Suprapubic skin (tissue), 4 donors: ENCODE measurements around the gene NPIPA3.

ENCODE experiments used
- CTCF ChIP-seq, 2 donors: fragments of 200-600 bp in 1 of 2; fragments of 450-650 bp in 1 of 2; sonication (generic) in 1 of 2; IDR thresholded peaks; one replicate each; pipeline ENCODE4 v1.5.1; 2016 to 2019; ENCODE audit warnings: antibody characterized with exemption in 2 of 2, mild to moderate bottlenecking in 1 of 2, moderate library complexity in 1 of 2
- EP300 ChIP-seq: sonication (generic); formaldehyde crosslinking; IDR thresholded peaks from one replicate; pipeline ENCODE4 v1.6.1; 2017; ENCODE audit warnings: antibody characterized with exemption
- POLR2A ChIP-seq, 2 donors: fragments of 450-650 bp; IDR thresholded peaks; one replicate each; pipeline ENCODE4 v1.6.1; 2017; ENCODE audit warnings: antibody characterized with exemption in 2 of 2, mild to moderate bottlenecking in 2 of 2, moderate library complexity in 2 of 2
- POLR2AphosphoS5 ChIP-seq, 3 donors: sonication (generic); formaldehyde crosslinking; IDR thresholded peaks; one replicate each; pipeline ENCODE4 v1.6.1; 2017; ENCODE audit warnings: antibody characterized with exemption in 3 of 3

DNA sequence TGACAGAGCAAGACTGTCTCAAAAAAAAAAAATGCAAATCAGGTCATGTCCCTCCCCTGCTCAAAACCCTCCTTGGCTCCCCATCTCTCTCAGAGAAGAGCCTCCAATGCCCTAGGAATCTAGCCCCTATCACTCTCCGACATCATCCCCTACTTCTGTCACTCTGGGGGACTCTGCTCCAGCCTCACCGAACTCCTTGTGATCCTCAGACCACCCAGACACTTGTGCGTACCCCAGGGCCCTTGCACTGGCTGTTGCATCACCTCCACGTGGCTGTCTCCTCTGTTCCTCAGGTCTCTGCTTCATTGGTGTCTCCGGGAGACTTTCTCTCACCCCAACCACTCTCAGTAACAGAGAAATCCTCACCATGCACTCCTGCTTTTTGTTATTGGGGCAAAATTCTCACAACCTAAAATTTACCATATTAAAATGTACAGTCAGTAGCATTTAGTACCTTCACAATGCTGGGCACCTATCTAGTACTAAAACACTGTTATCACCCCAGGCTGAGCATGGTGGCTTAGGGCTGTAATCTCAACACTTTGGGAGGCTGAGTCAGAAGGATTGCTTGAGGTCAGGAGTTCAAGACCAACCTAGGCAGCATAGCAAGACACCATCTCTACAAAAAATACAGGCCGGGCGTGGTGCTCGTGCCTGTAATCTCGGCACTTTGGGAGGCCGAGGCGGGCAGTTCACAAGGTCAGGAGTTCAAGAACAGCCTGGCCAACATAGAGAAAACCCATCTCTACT lies 24.3 kb upstream of the NPIPA3 start:
- no peak for TF ChIP-seq CTCF (IDR thresholded peaks at IDR 0.05)
- TF ChIP-seq EP300 = no peak
- TF ChIP-seq POLR2A (IDR thresholded peaks at IDR 0.05) = no peak
- TF ChIP-seq POLR2AphosphoS5 (IDR thresholded peaks at IDR 0.05) = no peak
